B cell (primary cell): ENCODE data around the gene TMEM30A. TPM values are rescaled to one million over a fixed set of nuclear protein-coding genes. Genes with fewer than 3 reads are reported as not detected.

ENCODE experiments used
- ATAC-seq: fragments of 200-7000 bp; cut with Tn5 transposase; one replicate; pipeline ENCODE4 v1.10.0; 2021; ENCODE audit warnings: low read depth, mild to moderate bottlenecking, moderate number of reproducible peaks, moderate library complexity
- CTCF ChIA-PET: fragments of 350-600 bp; sonication (Branson Sonifier 250); formaldehyde crosslinking; loops from one replicate; lab custom pipeline; 2021; ENCODE audit warnings: antibody characterized with exemption, inconsistent platforms; lab: Charles Lee
- POLR2A ChIA-PET: fragments of 350-600 bp; sonication (Branson Sonifier 250); formaldehyde crosslinking; loops from one replicate; lab custom pipeline; 2021; ENCODE audit warnings: antibody characterized with exemption; lab: Charles Lee
- DNase-seq: peaks from one replicate; pipeline ENCODE4 v3.0.0; 2013
- H2AFZ ChIP-seq: 2 replicates; pipeline ENCODE4 v1.6.1; 2012; ENCODE audit warnings: mild to moderate bottlenecking, low read depth, low read length; ENCODE audit not compliant: insufficient read depth, poor library complexity, severe bottlenecking
- H3K27ac ChIP-seq, 2 donors: 1 replicate in 1 of 2; 2 replicates in 1 of 2; pipeline ENCODE4 v1.5.1; 2012 to 2013; ENCODE audit warnings: low read length in 2 of 2, mild to moderate bottlenecking in 2 of 2, moderate library complexity in 1 of 2
- H3K27me3 ChIP-seq, 4 experiments: fragments of 200-600 bp in 1 of 4; sonication (generic) in 1 of 4; replicated peaks in 1 of 4; 1 replicate in 2 of 4; 2 replicates in 2 of 4; pipeline versions ENCODE4 v1.6.1 to v1.7.0; 2013 to 2016; ENCODE audit warnings: low read length in 3 of 4, mild to moderate bottlenecking in 2 of 4, mixed read lengths in 1 of 4, moderate library complexity in 1 of 4; ENCODE audit not compliant: insufficient read depth in 4 of 4, control insufficient read depth in 3 of 4; ENCODE audit errors: control extremely low read depth in 1 of 4
- H3K36me3 ChIP-seq, 2 experiments: replicated peaks in 1 of 2; 1 replicate in 1 of 2; 2 replicates in 1 of 2; pipeline versions ENCODE4 v1.6.1 to v1.7.1; 2013; ENCODE audit warnings: low read length in 1 of 2; ENCODE audit not compliant: insufficient read depth in 2 of 2, control insufficient read depth in 1 of 2; ENCODE audit errors: control extremely low read depth in 1 of 2, extremely low read depth in 1 of 2
- H3K4me1 ChIP-seq, 2 donors: fragments of 200-600 bp in 1 of 2; sonication (generic) in 1 of 2; 1 replicate in 1 of 2; 2 replicates in 1 of 2; pipeline versions ENCODE4 v1.5.1 to v1.6.1; 2013 to 2017; ENCODE audit warnings: low read length in 2 of 2; ENCODE audit not compliant: control insufficient read depth in 2 of 2, insufficient read depth in 2 of 2
- H3K4me2 ChIP-seq: replicated peaks from 2 replicates; pipeline ENCODE3; 2012; ENCODE audit warnings: mild to moderate bottlenecking, low read depth, low read length; ENCODE audit not compliant: poor library complexity, severe bottlenecking
- H3K4me3 ChIP-seq, 5 experiments: fragments of 200-600 bp in 1 of 5; sonication (generic) in 1 of 5; 1 replicate in 3 of 5; 2 replicates in 2 of 5; pipeline versions ENCODE4 v1.5.1 to v1.7.0; 2011 to 2016; ENCODE audit warnings: low read length in 4 of 5, mild to moderate bottlenecking in 4 of 5, low read depth in 2 of 5, control low read depth in 1 of 5, moderate library complexity in 1 of 5; ENCODE audit not compliant: insufficient read depth in 1 of 5; ENCODE audit errors: control extremely low read depth in 1 of 5, extremely low read depth in 1 of 5
- H3K79me2 ChIP-seq: fragments of 200-600 bp; sonication (generic); one replicate; pipeline ENCODE4 v1.6.0; 2016; ENCODE audit warnings: low read length; ENCODE audit not compliant: control insufficient read depth, insufficient read depth
- H3K9ac ChIP-seq: fragments of 200-600 bp; sonication (generic); 2 replicates; pipeline ENCODE4 v1.6.1; 2017; ENCODE audit warnings: mild to moderate bottlenecking, low read length, moderate library complexity
- H3K9me3 ChIP-seq, 3 donors: one replicate each; pipeline versions ENCODE4 v1.6.1 to v1.7.1; 2013; ENCODE audit warnings: low read length in 2 of 3; ENCODE audit not compliant: control insufficient read depth in 2 of 3, insufficient read depth in 1 of 3; ENCODE audit errors: control extremely low read depth in 1 of 3
- H4K20me1 ChIP-seq: 2 replicates; pipeline ENCODE4 v1.6.0; 2012; ENCODE audit warnings: mild to moderate bottlenecking, low read length; ENCODE audit not compliant: insufficient read depth, control insufficient read depth, poor library complexity, severe bottlenecking
- H3K27ac Mint-ChIP-seq: one replicate; pipeline ENCODE4 v1.8.0; 2021; ENCODE audit warnings: mixed read lengths
- H3K27me3 Mint-ChIP-seq: one replicate; pipeline ENCODE4 v1.8.0; 2021; ENCODE audit warnings: mixed read lengths
- H3K4me1 Mint-ChIP-seq: one replicate; pipeline ENCODE4 v1.8.0; 2021; ENCODE audit warnings: mixed read lengths
- H3K4me3 Mint-ChIP-seq: one replicate; pipeline ENCODE4 v1.8.0; 2021; ENCODE audit warnings: mixed read lengths
- H3K9me3 Mint-ChIP-seq: one replicate; pipeline ENCODE4 v1.8.0; 2022; ENCODE audit warnings: mixed read lengths; ENCODE audit not compliant: insufficient read depth
- CTCF ChIP-seq: fragments of 200-600 bp; IDR thresholded peaks from one replicate; pipeline ENCODE4 v1.8.0; 2022; ENCODE audit warnings: antibody characterized with exemption, mild to moderate bottlenecking
- EZH2 ChIP-seq: IDR thresholded peaks from 2 replicates; pipeline ENCODE4 v1.6.1; 2012; ENCODE audit warnings: borderline replicate concordance, low read depth, mild to moderate bottlenecking, moderate library complexity, low read length; ENCODE audit not compliant: insufficient read depth, poor library complexity, severe bottlenecking
- WGBS: methylation state at CpG from one replicate; pipeline ENCODE4 v1.1.5; 2013; ENCODE audit warnings: missing lambda C conversion rate; ENCODE audit not compliant: insufficient coverage; 5-methylcytosine and 5-hydroxymethylcytosine counted together
- intact Hi-C: fragments of 100-400 bp; cut with micrococcal nuclease; formaldehyde crosslinking; loops from one replicate; pipeline ENCODE4 v1.10.0; 2022
- polyA plus RNA-seq: library from polyadenylated mRNA; depleted of rRNA; stranded (reverse); fragments of >200 nt; gene quantifications from 2 replicates; pipeline ENCODE4 v1.2.3, GENCODE V29; 2012
- total RNA-seq, 2 donors: library from RNA; stranded (reverse); fragments of 120-200 nt in 1 of 2; gene quantifications; 1 replicate in 1 of 2; 2 replicates in 1 of 2; pipeline versions ENCODE4 v1.2.3 to v1.2.4, GENCODE V29; 2013 to 2022

Gene TMEM30A
- total and polyA plus RNA-seq, 2 donors (not counting 1 experiment from before 2014, with no cell fraction given): 4.7 to 53.9 TPM

- WGBS: 90% methylated on average over 3 of the region's 4 CpGs
- TF ChIP-seq EZH2 (no peak), CTCF (no peak)
- H2AFZ ChIP-seq: no peak overlapping the region
- POLR2A ChIA-PET: no interaction called here
- Mint-ChIP-seq H3K4me3 (no peak overlapping the region), H3K4me1 (no peaks in the 10 kb centered on the region), H3K27me3 (peaks cover 45% of the 10 kb centered on the region), H3K27ac (no peak overlapping the region), H3K9me3 (no peaks in the 10 kb centered on the region)
- ATAC-seq (no peak), DNase-seq (no peak)
- H3K79me2 ChIP-seq: no peaks in the 10 kb centered on the region
- no peak overlapping the region for H3K4me2 ChIP-seq
- intact Hi-C loops: no loop called here
- no peaks in the 10 kb centered on the region for H3K4me1 ChIP-seq
- no peaks in the 10 kb centered on the region for H3K9me3 ChIP-seq
- CTCF ChIA-PET: interaction anchor here (0.7 to 6.5 kb wide), 3 partner anchors 7 to 1494 kb away, joined by 3 to 48 read pairs (median 4); partner anchors contain the start of gene COL12A1
- no peak overlapping the region for H3K27ac ChIP-seq
- H3K9ac ChIP-seq: no peak overlapping the region
- no peaks in the 10 kb centered on the region for H3K36me3 ChIP-seq
- no peak overlapping the region for H3K4me3 ChIP-seq
- H3K27me3 ChIP-seq: peaks cover 0 to 31% (median 18%) of the 10 kb centered on the region in 4 experiments
- H4K20me1 ChIP-seq: no peaks in the 10 kb centered on the region
Observed at GRCh38 chr6:75215291-75215690, 69.3 kb downstream of the TMEM30A start.

GRCh38 chr6:75213732-75214131 lies 70.9 kb downstream of the TMEM30A start:
- ChIA-PET POLR2A (no interaction called here), CTCF (interaction anchor here (0.8 to 1.4 kb wide), 5 partner anchors 1470 to 1480 kb away, joined by 3 to 4 read pairs (median 3); no protein-coding TSS in a partner anchor)
- peaks cover 1 to 2% of the 10 kb centered on the region in 2 donors for H3K4me1 ChIP-seq
- peaks cover 0 to 39% (median 28%) of the 10 kb centered on the region in 4 experiments for H3K27me3 ChIP-seq
- no peak overlapping the region for H3K27ac ChIP-seq
- no peaks in the 10 kb centered on the region for H4K20me1 ChIP-seq
- ATAC-seq: no peak
- no peak overlapping the region for H2AFZ ChIP-seq
- no peak for TF ChIP-seq CTCF
- TF ChIP-seq EZH2: no peak
- H3K4me2 ChIP-seq: no peak overlapping the region
- intact Hi-C loops: no loop called here
- no peak overlapping the region for H3K27ac Mint-ChIP-seq
- H3K36me3 ChIP-seq: no peaks in the 10 kb centered on the region
- no CpG with 5 or more reads among the region's 2 CpGs for WGBS
- H3K9me3 Mint-ChIP-seq: no peaks in the 10 kb centered on the region
- H3K9me3 ChIP-seq: no peaks in the 10 kb centered on the region
- DNase-seq: no peak
- H3K79me2 ChIP-seq: no peaks in the 10 kb centered on the region
- H3K4me3 Mint-ChIP-seq: no peak overlapping the region
- H3K4me1 Mint-ChIP-seq: peaks cover 5% of the 10 kb centered on the region
- H3K27me3 Mint-ChIP-seq: peaks cover 43% of the 10 kb centered on the region
- H3K9ac ChIP-seq: no peak overlapping the region
- H3K4me3 ChIP-seq: no peak overlapping the region
